NOMO-1 treated with dmso at 0.1 percent for 144 hours (cell line): ENCODE measurements around the gene TSPAN9.

Experiments used
- DNase-seq: peaks from one replicate; lab custom pipeline; 2025; ENCODE audit not compliant: unreplicated experiment; lab: John Stamatoyannopoulos, UW

The TSPAN9 gene

GRCh38 chr12:3077572-3078081 is 448 bp downstream of the TSPAN9 start:
- DNase-seq: no peak

DNA sequence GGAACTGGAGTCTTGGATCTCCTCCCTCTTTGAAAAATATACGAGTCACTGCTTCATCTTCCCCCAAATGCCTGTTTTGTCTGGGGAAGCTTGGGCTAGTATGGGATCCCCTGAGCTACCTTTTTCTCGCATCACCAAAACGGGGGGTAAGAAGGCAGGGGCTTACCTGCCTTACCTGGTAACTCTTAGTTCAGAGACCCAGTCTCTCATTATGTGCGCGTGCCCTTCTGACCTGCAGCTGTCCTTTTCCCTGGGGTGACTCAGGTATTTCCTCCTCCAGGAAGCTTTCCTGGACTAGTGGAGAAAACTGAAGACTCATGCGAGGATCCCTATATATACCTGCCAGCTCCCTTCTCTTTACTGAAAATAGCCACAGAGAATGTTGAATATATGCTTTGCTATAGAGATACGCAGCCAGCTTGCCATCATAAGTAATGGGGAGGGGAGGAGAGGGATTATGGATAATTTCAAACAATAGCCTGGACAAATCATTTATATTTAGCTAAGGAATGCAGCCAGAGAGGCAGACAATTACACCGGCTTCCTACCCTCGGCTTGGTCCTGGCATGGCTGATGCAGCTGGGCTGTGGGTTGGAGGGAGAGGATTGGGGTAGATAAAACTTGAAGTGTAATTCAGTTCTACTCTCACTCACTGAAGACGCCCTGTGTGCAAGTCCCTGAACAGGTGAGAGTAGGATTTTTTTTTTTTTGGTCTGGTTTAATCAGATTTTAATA is 1.1 kb downstream of the TSPAN9 start:
- no peak for DNase-seq

DNA sequence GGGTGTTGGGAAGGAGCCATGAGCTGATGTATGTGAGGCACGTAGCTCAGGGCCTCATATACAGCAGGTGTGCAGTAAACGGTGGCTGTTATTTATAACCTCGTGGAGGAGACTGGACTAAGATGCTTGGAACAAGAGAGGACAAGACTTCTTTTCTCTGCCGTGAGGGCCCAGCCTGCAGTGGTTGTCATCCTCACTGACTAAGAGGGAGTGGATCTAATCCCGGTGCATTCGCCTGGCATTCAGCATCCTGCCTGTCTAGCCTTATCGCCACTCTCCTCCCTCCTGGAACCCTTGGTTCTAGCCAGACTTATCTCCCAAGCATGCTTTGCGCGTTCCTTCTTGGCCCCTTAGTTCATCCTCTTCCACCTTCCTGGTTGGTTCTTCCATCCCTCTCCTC is 3.9 kb downstream of the TSPAN9 start:
- DNase-seq: no peak

- DNase-seq: no peak
These were observed 4.7 kb downstream of the TSPAN9 start for GRCh38 chr12:3081886-3082285.

DNA sequence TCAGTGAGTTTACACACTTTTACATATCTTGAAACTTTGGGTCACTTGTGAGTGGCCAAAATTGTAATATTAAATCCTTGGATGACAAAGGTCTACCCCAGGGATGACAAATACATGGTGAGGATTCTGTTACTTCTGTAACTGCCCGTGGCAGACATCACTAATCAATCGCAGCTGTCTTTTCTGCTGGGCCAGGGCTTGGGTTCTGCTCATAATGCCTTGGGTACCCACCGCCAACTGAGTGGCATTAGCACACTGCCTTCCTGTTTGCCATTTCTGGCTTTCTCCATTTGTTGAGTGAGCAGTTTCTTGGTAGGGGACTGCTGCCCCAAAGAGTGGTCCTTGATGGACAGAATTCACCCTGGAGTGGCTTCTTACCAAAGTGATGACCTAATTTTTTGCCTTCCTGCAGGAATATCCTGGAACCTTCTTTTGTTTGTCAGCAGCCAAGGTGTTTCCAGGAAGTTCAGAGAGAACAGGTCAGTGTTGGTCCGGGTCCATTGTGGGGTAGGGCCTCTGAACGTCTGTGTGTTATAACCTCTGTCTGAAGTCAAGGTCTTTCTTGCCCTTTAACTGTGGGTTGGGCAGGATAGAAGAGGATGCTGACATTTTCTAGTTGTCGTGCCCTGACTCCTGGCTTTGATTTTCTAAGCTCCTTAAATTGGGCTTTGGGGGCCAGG is 6.2 kb downstream of the TSPAN9 start:
- no peak for DNase-seq

GRCh38 chr12:3083921-3084347 is 6.8 kb downstream of the TSPAN9 start:
- DNase-seq: no peak

DNA sequence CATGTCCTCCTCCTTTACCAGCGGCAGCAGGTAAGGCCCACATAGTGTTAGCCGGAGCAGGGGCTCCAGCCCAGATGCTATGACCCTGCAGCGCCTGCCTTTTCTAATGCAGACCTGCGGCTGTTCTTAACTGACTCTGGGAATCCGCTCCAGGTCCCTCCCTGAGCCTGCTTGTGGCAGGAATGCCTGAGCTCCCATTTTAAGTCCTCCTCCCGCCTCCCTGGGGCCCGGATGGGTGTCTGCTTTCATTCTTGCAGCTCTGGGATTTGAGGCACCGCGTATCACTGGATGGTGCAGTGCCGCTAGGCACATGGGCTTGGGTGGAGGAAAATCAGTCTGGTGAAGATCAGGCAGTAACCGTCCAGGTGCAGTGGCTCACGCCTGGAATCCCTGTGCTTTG is 7.6 kb downstream of the TSPAN9 start:
- DNase-seq: no peak

DNA sequence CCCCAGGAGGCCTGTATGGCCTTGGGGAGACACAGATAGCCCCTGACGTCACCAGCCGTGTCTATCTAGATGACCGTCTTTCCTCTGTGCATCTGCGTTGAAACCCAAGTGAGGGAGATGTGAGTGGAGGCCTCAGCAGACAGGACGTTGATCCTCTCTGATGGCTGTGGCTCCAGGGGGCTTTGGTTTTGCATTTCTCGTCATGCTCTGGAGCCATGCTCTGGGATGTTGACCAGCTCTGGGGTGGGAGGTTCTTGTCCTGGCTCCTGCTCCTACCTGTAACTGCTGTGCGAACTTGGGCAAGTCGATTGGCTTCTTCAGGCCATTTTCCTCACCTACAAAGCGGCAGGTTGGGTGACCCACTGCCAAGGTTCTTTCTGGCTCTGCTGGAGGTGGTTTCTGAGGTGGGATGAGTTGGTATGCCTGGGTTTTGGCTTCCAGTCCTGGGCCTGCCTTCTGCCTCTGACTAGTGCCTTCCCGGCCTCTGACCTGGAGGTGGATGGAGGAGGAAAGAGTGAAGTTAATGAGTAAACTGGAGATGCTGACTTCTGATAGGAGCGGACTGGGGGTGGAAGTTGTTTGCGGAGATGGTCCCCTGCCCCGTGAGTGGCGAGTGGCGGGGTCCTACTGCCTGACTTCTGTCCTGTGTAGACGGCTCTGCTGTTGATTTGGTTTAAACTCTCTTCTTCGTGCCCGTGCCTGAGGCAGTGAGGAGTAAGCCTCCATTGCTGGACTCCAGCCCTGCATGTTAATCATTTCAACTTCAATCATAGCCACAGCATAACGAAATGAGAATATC is 8.4 kb downstream of the TSPAN9 start:
- no peak for DNase-seq

DNA sequence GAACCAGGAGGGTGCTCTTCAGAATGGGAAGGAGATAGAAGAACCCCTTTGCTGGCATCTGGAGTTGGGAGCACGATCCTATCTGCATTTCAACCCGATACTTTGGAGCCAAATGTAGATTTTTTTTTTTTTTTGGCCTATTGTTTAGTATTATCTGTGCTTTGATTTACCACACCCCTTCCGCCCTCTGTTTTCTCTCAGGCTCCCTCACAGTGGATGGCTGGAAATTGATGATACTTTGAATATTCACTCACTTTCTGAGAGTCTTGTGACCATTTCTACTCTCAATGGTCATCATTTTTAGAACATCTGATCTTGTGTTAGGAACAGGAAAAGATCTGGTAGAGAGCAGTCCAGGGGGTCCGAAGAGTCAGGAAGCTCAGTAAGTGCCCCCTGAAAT is 9.0 kb downstream of the TSPAN9 start:
- DNase-seq: no peak

DNA sequence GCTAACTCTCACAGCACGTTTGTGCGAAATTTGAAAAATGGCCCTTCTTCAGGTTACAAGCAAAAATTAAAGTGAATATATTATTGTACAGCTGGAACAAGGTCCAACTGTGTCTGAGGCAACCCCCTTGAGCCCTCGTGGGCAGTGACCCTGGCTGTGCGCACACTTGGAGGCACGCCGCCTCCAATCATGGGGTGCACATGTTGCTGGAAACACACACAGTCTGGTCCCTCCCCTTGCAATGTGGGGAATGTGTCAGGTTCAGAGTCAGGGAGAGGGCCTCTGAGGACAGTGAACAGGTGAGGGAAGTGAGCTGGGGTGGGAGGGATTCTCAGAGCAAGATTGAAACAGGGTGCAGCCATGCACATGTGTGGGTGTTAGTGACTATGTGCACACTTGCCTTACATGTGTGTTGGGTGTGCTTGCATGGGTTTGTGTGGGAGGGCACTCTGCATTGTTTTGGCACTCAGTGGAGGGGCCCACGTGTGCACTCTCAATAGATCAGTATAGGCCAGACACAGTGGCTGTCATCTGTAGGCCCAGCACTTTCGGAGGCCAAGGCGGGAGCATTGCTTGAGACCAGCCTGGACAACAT is 9.6 kb downstream of the TSPAN9 start:
- DNase-seq: no peak

GRCh38 chr12:3087758-3088650 is 10.8 kb downstream of the TSPAN9 start:
- no peak for DNase-seq

- DNase-seq: no peak
These were observed 12.4 kb downstream of the TSPAN9 start for GRCh38 chr12:3089588-3089987.

- no peak for DNase-seq
These were observed 13.3 kb downstream of the TSPAN9 start for GRCh38 chr12:3090240-3091037.

DNA sequence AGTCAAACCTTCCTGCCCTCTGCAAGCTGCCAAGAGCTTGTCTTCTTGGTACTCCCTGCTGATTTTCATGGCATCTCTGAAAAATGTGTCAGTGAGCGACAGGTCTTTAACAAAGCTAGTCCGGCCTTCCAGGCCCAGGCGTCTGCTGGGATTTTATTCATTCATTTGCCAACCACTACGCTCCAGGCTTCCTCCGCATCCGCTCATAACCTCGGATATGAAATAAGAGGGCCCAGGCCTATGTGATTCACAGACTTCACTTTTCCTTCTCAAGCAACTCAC is 13.8 kb downstream of the TSPAN9 start:
- DNase-seq: no peak

GRCh38 chr12:3091382-3092241 is 14.4 kb downstream of the TSPAN9 start:
- DNase-seq: no peak

DNA sequence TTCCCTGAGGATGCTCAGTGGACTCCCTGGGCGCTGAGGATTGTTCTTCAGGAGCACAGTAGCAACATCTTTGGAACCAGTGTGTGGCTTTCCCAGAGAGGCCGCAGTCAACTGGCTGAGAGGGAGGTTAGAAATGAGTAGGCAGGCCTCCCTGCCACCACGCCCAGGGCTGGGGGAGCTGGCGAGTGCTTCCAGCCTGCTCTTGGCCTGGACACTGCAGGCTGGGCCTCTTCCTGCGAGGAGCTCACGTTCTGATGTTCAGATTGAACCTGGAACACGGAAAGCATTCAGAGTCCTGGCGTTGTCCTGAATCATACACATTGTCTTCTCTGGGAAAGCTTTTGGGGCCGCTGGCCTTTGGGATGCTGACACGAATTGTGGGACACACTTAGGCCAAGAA is 15.6 kb downstream of the TSPAN9 start:
- no peak for DNase-seq

GRCh38 chr12:3097186-3097804 is 20.1 kb downstream of the TSPAN9 start:
- DNase-seq: no peak

- no peak for DNase-seq
These were observed 20.7 kb downstream of the TSPAN9 start for GRCh38 chr12:3097836-3098235.
